Keratinocyte (primary cell): ENCODE results near the gene SLC44A5. TPM values are rescaled to one million over a fixed set of nuclear protein-coding genes. Genes with fewer than 3 reads are reported as not detected.

ENCODE experiments used
- DNase-seq: peaks from one replicate; pipeline ENCODE4 v3.0.0-alpha.2; 2011; ENCODE audit warnings: low read depth, missing footprints, low spot score
- FAIRE-seq: peaks from 2 replicates; lab custom pipeline; 2011; peaks lifted over from hg19 to GRCh38; lab: Jason Lieb, UNC
- H2AFZ ChIP-seq: 2 replicates; pipeline ENCODE4 v1.6.0; 2012; ENCODE audit warnings: low read length, control low read depth, inconsistent platforms; ENCODE audit not compliant: control insufficient read depth
- H3K27ac ChIP-seq: 2 replicates; pipeline ENCODE4 v1.5.1; 2011; ENCODE audit warnings: low read length; ENCODE audit not compliant: control insufficient read depth, insufficient read depth
- H3K27me3 ChIP-seq: 3 replicates; pipeline ENCODE4 v1.6.0; 2011; ENCODE audit warnings: low read length; ENCODE audit not compliant: control insufficient read depth, insufficient read depth; ENCODE audit errors: extremely low read depth
- H3K36me3 ChIP-seq, 2 experiments: 2 replicates in 1 of 2; 3 replicates in 1 of 2; pipeline ENCODE4 v1.5.1; 2011; ENCODE audit warnings: low read length in 2 of 2, mild to moderate bottlenecking in 1 of 2; ENCODE audit not compliant: control insufficient read depth in 2 of 2, insufficient read depth in 2 of 2; ENCODE audit errors: extremely low read depth in 1 of 2
- H3K4me1 ChIP-seq: 3 replicates; pipeline ENCODE4 v1.5.1; 2011; ENCODE audit warnings: low read length; ENCODE audit not compliant: control insufficient read depth, insufficient read depth; ENCODE audit errors: extremely low read depth
- H3K4me2 ChIP-seq: 3 replicates; pipeline ENCODE4 v1.6.0; 2011; ENCODE audit warnings: low read depth, low read length; ENCODE audit not compliant: control insufficient read depth, insufficient read depth; ENCODE audit errors: extremely low read depth
- H3K4me3 ChIP-seq, 3 experiments: fragments of 200-600 bp in 1 of 3; sonication (generic) in 1 of 3; 2 replicates in 2 of 3; 3 replicates in 1 of 3; pipeline ENCODE4 v1.5.1; 2011 to 2016; ENCODE audit warnings: low read length in 3 of 3, mild to moderate bottlenecking in 3 of 3, control low read depth in 2 of 3, inconsistent platforms in 1 of 3, low read depth in 1 of 3, mixed read lengths in 1 of 3, mixed run types in 1 of 3, moderate library complexity in 1 of 3; ENCODE audit not compliant: control insufficient read depth in 2 of 3, insufficient read depth in 2 of 3; ENCODE audit errors: extremely low read depth in 1 of 3
- H3K79me2 ChIP-seq: 2 replicates; pipeline ENCODE4 v1.6.0; 2012; ENCODE audit warnings: low read length; ENCODE audit not compliant: control insufficient read depth, insufficient read depth
- H3K9ac ChIP-seq: 3 replicates; pipeline ENCODE4 v1.6.0; 2011; ENCODE audit warnings: low read length; ENCODE audit not compliant: control insufficient read depth, insufficient read depth; ENCODE audit errors: extremely low read depth
- H3K9me1 ChIP-seq: 3 replicates; pipeline ENCODE4 v1.6.0; 2011; ENCODE audit warnings: low read length; ENCODE audit not compliant: control insufficient read depth, insufficient read depth; ENCODE audit errors: extremely low read depth
- H3K9me3 ChIP-seq: 2 replicates; pipeline ENCODE4 v1.5.1; 2012; ENCODE audit warnings: low read depth, low read length; ENCODE audit not compliant: control insufficient read depth
- H4K20me1 ChIP-seq: 3 replicates; pipeline ENCODE4 v1.6.0; 2011; ENCODE audit warnings: low read length; ENCODE audit not compliant: control insufficient read depth, insufficient read depth; ENCODE audit errors: extremely low read depth
- CTCF ChIP-seq, 3 experiments: IDR thresholded peaks in 1 of 3; conservative IDR thresholded peaks in 1 of 3; optimal IDR thresholded peaks in 1 of 3; 2 replicates in 2 of 3; 3 replicates in 1 of 3; pipeline versions ENCODE3 to v1.5.1; 2011; ENCODE audit warnings: low read length in 3 of 3, mild to moderate bottlenecking in 3 of 3, moderate library complexity in 2 of 3, control low read depth in 1 of 3, inconsistent platforms in 1 of 3; ENCODE audit not compliant: insufficient read depth in 2 of 3; ENCODE audit errors: extremely low read depth in 1 of 3
- EZH2 ChIP-seq: IDR thresholded peaks from one replicate; pipeline ENCODE4 v1.6.1; 2012; ENCODE audit warnings: inconsistent platforms, mild to moderate bottlenecking, low read length, moderate library complexity
- dilution Hi-C: fragments of 300-500 bp; cut with MboI; formaldehyde crosslinking; loops from one replicate; pipeline ENCODE4 v1.7.0; 2020; ENCODE audit warnings: low sequenced_read_pairs; ENCODE audit not compliant: extremely low pct_ligation_motif_present
- polyA plus RNA-seq, 5 experiments: library from polyadenylated mRNA; depleted of rRNA in 3 of 5; stranded (reverse) in 3 of 5; stranded (forward) in 1 of 5; unstranded in 1 of 5; fragments of >200 nt; gene quantifications; 1 replicate in 1 of 5; 2 replicates in 3 of 5; 3 replicates in 1 of 5; pipeline versions ENCODE4 v1.2.1 to v1.2.3, GENCODE V29; 2011 to 2012; ENCODE audit warnings: missing spikeins in 2 of 5, low read depth in 1 of 5, low replicate concordance in 1 of 5
- small RNA-seq, 3 experiments: library from RNA; depleted of rRNA; stranded (forward); fragments of <200 nt; gene quantifications; one replicate each; pipeline ENCODE3, GENCODE V24; 2012; ENCODE audit warnings: low read depth in 3 of 3, low replicate concordance in 1 of 3; ENCODE audit not compliant: insufficient read length in 3 of 3

Gene SLC44A5
- polyA plus RNA-seq, 1 donor (not counting 4 experiments of a cell fraction or from before 2014, with no cell fraction given): 0.72 TPM

GRCh38 chr1:75165264-75165663 is 445.6 kb downstream of the SLC44A5 start:
- H3K9me1 ChIP-seq: no peaks in the 10 kb centered on the region
- dilution Hi-C loops: no loop called here
- no peak overlapping the region for H3K4me2 ChIP-seq
- FAIRE-seq: no peak
- no peaks in the 10 kb centered on the region for H4K20me1 ChIP-seq
- H3K36me3 ChIP-seq: no peaks in the 10 kb centered on the region
- no peaks in the 10 kb centered on the region for H3K4me1 ChIP-seq
- H2AFZ ChIP-seq: no peak overlapping the region
- H3K9me3 ChIP-seq: no peaks in the 10 kb centered on the region
- no peaks in the 10 kb centered on the region for H3K79me2 ChIP-seq
- H3K27me3 ChIP-seq: no peaks in the 10 kb centered on the region
- H3K9ac ChIP-seq: no peak overlapping the region
- H3K27ac ChIP-seq: no peak overlapping the region
- DNase-seq: no peak
- TF ChIP-seq CTCF (optimal IDR thresholded peaks at IDR 0.05 in 1 of 3, IDR thresholded peaks at IDR 0.05 in 1 of 3, conservative IDR thresholded peaks at IDR 0.05 in 1 of 3; ENCODE audit: extremely low read depth in 1 of 3, insufficient read depth in 2 of 3, low read length in 3 of 3) (no peak), EZH2 (no peak)
- no peak overlapping the region for H3K4me3 ChIP-seq

- Histone ChIP-seq H3K36me3 (no peaks in the 10 kb centered on the region), H3K9me1 (no peaks in the 10 kb centered on the region), H3K27ac (no peak overlapping the region), H3K79me2 (no peaks in the 10 kb centered on the region), H3K4me2 (no peak overlapping the region), H3K27me3 (no peaks in the 10 kb centered on the region), H3K4me1 (no peaks in the 10 kb centered on the region), H3K4me3 (no peak overlapping the region), H3K9ac (no peak overlapping the region), H4K20me1 (no peaks in the 10 kb centered on the region), H3K9me3 (no peaks in the 10 kb centered on the region), H2AFZ (no peak overlapping the region)
- DNase-seq (no peak), FAIRE-seq (no peak)
- TF ChIP-seq CTCF (optimal IDR thresholded peaks at IDR 0.05 in 1 of 3, IDR thresholded peaks at IDR 0.05 in 1 of 3, conservative IDR thresholded peaks at IDR 0.05 in 1 of 3; ENCODE audit: extremely low read depth in 1 of 3, insufficient read depth in 2 of 3, low read length in 3 of 3) (no peak), EZH2 (no peak)
- dilution Hi-C loops: no loop called here
Measured at GRCh38 chr1:75159154-75159553, 451.8 kb downstream of the SLC44A5 start.

Small RNA genes lying within 50 kb of the gene (small RNA-seq; reads per million reads assigned to genes)
- gene RNU6-503P: 0 reads per million in 3 experiments
- 0 reads per million in 3 experiments for gene RNU6-622P

Other genes starting within 250 kb of the SLC44A5 start
- 26.8 to 52.2 TPM (median 29.3 TPM) in 3 replicates for gene ACADM, start 113.6 kb upstream of the SLC44A5 start, polyA plus RNA-seq
- gene RABGGTB, start 175.1 kb upstream of the SLC44A5 start, polyA plus RNA-seq: 72.1 to 243 TPM (median 119 TPM) in 3 replicates
- 0.05 to 0.13 TPM (median 0.10 TPM) in 3 replicates for gene MSH4, start 185.8 kb upstream of the SLC44A5 start, polyA plus RNA-seq